ENCODE measurements around the gene SLC35C1.

The SLC35C1 gene

DNA sequence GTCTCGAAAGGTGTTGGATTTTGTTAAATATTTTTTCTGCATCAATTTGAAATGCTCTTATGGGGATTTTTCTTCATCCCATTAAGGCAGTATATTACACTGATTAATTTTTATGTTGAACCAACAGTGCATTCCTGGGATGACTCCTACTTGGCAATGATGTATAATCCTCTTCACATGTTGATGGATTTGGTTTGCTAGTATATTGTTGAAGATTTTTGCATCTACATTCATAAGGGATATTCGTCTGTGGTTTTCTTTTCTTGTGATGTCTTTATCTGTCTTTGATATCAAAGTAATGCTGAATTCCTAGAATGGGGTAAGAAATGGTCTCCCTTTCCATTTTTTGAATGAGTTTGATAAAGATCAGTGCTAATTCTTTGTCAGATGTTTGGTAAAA, 18.7 kb upstream of the SLC35C1 start:
- TF ChIP-seq, protein P1, sequence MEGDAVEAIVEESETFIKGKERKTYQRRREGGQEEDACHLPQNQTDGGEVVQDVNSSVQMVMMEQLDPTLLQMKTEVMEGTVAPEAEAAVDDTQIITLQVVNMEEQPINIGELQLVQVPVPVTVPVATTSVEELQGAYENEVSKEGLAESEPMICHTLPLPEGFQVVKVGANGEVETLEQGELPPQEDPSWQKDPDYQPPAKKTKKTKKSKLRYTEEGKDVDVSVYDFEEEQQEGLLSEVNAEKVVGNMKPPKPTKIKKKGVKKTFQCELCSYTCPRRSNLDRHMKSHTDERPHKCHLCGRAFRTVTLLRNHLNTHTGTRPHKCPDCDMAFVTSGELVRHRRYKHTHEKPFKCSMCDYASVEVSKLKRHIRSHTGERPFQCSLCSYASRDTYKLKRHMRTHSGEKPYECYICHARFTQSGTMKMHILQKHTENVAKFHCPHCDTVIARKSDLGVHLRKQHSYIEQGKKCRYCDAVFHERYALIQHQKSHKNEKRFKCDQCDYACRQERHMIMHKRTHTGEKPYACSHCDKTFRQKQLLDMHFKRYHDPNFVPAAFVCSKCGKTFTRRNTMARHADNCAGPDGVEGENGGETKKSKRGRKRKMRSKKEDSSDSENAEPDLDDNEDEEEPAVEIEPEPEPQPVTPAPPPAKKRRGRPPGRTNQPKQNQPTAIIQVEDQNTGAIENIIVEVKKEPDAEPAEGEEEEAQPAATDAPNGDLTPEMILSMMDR (IDR thresholded peaks at IDR 0.05; ENCODE audit: low read depth, low read length): no peak

DNA sequence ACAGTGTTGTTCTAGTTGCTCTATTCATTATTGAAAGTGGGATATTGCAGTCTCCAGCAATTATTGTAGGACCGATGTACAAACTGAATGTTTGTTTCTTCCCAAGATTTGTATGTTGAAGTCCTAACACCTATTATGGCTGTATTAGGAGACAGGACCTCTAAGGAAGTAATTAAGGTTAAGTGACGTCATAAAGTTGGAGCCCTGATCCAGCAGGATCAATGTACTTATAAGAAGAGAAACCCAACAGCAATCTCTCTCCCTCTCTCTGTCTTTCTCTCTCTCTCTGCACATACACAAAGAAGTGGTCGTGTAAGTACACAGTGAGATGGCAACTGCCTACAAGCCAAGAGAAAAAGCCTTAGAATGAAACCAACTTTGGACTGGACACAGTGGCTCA, 16.1 kb upstream of the SLC35C1 start:
- TF ChIP-seq, protein P1 (IDR thresholded peaks at IDR 0.05; ENCODE audit: low read depth, low read length): no peak
- no peak overlapping the region for H3K4me3 ChIP-seq (replicated peaks in 1 of 2; ENCODE audit: low read depth in 2 of 2, low read length in 2 of 2)
- DNase-seq (ENCODE audit: low read depth in 2 of 2): no peak

More for the DNA sequence above, 18.7 kb upstream of the SLC35C1 start:
- DNase-seq (ENCODE audit: low read depth in 2 of 2): no peak
- no peak overlapping the region for H3K4me3 ChIP-seq (replicated peaks in 1 of 2; ENCODE audit: low read depth in 2 of 2, low read length in 2 of 2)

DNA sequence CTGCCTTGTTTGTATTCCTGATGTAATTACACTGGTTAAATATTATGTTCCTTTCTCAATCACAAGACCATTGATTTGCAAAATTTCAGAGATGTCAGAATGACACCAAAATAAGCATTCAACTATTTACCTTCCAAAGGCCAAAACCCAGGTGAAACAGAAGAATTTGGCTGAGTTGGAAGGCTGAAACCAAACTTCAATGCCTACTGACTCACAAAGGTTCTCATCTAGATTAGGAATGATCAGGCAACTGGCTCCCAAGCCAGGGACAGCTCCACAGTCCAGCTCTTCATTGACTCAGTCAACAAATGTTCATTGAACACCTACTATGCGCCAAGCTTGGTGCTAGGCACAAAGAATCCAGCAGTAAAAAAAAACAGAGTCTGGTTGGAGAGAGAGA, 13.4 kb upstream of the SLC35C1 start:
- no peak overlapping the region for H3K4me3 ChIP-seq (replicated peaks in 1 of 2; ENCODE audit: low read depth in 2 of 2, low read length in 2 of 2)
- no peak for DNase-seq (ENCODE audit: low read depth in 2 of 2)
- TF ChIP-seq, protein P1 (IDR thresholded peaks at IDR 0.05; ENCODE audit: low read depth, low read length): no peak

DNA sequence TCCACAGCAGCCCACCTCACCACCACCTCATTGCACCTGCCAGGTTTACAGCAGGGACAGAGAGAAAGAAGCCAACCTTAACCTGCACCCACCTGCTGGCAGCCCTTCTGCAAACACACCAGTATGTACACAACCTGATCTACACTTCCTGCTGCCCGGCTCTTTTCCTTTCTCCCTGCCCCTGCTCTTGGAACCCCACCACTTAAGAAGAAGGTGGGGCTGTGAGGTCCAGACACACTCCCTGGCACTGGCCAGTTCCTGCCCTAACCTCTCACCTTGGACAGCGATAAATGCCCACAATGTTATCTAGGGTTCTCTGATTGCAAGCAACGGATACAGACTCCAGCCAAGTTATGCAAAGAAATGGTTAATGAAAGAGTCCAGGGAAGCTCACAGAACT, 10.8 kb upstream of the SLC35C1 start:
- no peak overlapping the region for H3K4me3 ChIP-seq (replicated peaks in 1 of 2; ENCODE audit: low read depth in 2 of 2, low read length in 2 of 2)
- TF ChIP-seq, protein P1 (IDR thresholded peaks at IDR 0.05; ENCODE audit: low read depth, low read length): no peak
- no peak for DNase-seq (ENCODE audit: low read depth in 2 of 2)

DNA sequence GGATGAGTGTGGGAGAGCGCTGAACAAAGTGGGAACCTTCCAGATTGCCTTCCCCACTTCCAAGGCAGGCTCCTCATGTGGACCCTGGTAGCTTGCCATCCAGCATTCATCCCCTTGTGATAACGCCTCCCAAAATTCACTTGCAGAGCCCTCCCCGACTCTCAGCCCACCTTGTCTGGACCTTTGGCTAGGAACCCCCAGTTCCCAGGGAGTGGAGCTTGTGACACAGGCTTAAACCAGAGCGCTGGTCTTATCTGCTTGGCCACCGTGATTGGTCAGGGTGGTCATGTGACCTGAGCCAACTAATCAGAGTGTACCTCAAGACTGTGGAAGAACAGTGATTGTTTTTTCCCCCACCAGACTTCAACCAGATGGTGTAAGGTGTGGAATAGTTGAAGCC, 9.6 kb upstream of the SLC35C1 start:
- TF ChIP-seq, protein P1 (IDR thresholded peaks at IDR 0.05; ENCODE audit: low read depth, low read length): no peak
- no peak overlapping the region for H3K4me3 ChIP-seq (replicated peaks in 1 of 2; ENCODE audit: low read depth in 2 of 2, low read length in 2 of 2)
- DNase-seq (ENCODE audit: low read depth in 2 of 2): no peak

DNA sequence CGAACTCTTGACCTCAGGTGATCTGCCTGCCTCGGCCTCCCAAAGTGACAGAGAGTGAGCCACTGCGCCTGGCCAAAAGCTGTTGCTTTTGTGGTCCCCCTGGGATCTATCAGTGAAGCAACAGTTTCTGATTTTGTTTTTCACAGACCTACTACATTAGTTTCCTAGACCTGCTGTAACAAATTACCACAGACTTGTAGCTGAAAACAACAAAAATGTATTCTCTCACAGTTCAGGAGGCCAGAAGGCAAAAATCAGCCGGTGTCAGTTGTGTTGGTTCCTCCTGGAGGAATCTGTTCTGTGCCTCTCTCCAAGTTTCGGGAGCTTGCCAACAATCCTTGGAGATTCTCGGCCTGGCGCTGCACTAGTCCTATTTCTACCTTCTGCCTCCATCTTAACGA, 8.5 kb upstream of the SLC35C1 start:
- TF ChIP-seq, protein P1 (IDR thresholded peaks at IDR 0.05; ENCODE audit: low read depth, low read length): no peak
- no peak for DNase-seq (ENCODE audit: low read depth in 2 of 2)
- H3K4me3 ChIP-seq (replicated peaks in 1 of 2; ENCODE audit: low read depth in 2 of 2, low read length in 2 of 2): no peak overlapping the region

DNA sequence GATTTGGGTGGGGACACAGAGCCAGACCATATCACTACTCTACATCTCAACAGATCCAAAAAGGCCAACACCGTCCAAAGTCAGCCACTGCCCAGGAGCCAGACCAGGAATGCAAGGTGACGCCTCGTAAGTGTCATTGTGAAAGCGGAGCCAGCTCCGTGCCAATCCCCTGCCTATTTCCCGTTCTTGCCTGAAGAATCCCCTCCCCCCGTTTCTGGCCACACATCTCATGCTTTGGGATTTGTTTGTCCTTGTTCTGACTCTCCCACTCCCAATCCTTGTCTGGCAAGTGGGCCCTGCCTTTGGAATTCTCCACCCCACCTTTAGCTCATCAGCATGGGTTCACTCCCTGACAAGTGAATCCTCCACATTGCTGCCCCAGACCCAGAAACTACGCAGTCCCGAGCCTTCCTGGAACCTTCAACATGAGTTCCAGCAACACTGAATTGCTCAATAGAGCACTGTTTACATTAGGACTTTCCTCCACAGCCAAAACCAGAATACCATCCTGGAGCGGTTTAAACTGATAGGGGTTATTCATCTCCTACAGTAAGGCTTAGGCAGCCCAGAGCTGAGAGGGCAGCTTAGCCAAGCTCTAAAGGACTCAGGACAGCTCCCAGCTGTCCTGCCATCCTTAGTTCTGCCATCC, 6.0 kb upstream of the SLC35C1 start:
- DNase-seq (ENCODE audit: low read depth in 2 of 2): peak in 1 of 2 donors; percentile 44
- H3K4me3 ChIP-seq (replicated peaks in 1 of 2; ENCODE audit: low read depth in 2 of 2, low read length in 2 of 2): no peak overlapping the region
- TF ChIP-seq, protein P1 (IDR thresholded peaks at IDR 0.05; ENCODE audit: low read depth, low read length): no peak
